GM19328 (cell line): ENCODE results near the gene BACH1.

Experiments used
- ATAC-seq: cut with Tn5 transposase; IDR thresholded peaks from one replicate; pipeline ENCODE4 v1.9.1; 2021; ENCODE audit warnings: mild to moderate bottlenecking, moderate library complexity; ENCODE audit not compliant: unreplicated experiment

Gene BACH1

DNA sequence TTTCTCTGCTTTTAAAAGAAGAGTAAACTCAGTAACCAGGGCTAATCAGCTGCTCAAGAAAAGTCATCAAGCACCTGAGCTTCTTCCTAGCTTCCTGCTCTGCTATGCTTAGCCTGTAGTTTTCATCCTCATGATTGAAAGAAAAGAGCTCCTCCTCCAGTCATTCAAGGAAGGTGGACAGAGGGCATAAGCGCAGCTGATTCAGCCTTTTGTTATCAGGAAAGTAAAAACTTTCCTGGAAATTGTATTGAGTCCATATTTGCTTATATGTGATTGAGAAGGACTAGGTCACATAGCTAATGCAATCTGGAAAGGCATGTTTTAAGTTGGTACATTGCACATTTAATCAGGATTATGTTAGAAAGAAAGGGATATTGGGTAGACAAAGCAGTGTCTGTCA lies 8.5 kb upstream of the BACH1 start:
- ATAC-seq: no peak

DNA sequence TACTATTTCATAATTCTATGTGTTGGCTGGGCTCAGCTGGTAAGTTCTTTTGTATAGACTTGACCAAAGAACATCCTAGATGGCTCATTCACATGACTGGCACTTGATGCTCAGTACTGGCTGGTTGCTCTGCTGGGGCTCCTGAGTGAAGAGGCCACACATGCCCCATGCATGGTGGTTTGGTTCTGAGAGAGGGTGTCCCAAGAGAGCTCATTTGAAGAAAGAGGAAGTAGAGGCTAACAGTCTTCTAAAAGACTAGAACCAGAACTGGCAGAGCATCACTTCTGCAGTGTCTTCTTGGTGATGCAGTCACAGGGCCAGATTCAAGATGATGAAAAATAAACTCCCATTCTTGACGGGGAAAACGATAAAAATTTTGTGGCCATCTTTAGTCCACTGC lies 5.2 kb upstream of the BACH1 start:
- peak; percentile 87 for ATAC-seq

DNA sequence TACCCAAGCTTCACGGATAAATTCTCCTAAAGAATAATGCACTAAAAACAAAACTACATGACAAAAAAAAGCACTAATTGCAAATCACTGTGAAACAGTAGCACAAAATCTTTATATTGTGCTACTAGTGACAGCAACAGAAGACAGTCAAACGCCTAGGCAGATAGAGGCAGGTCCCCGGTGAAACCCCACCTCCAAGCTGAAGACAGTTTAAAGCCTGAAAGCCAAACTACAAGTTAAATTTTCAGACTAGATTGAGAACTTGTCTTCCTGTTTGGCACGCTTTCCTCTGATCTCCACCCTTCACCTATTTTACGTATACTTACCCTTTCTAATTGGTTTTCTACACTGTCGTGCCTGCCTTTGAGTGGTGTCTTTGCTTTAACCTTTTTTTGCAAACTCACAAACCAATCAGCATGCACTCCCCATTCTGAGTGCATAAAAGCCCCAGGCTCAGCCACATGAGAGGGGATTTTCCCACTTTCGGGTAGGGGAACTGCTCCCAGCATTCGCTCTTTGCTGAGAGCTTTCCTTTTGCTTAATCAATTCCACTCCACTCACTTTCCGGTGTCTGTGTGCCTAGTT lies 3.6 kb upstream of the BACH1 start:
- no peak for ATAC-seq

DNA sequence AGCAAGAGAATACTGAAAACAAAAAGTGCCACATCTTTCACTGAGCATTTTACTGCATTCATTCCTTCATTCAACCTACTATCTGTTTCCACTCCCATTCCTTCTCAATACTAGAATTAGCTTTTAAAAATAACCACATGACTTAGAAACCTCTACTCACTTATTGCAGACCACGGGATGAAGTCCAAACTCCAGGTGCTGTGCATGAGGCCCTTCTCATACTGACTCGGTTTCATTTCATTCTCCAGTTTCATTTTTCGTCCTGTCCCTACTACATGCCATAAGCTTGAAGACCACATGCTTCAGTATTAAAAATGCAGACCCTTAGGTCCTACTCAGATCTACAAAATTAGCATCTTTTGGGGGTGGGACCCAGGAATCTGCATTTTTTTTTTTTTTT lies 2.3 kb upstream of the BACH1 start:
- ATAC-seq: no peak

DNA sequence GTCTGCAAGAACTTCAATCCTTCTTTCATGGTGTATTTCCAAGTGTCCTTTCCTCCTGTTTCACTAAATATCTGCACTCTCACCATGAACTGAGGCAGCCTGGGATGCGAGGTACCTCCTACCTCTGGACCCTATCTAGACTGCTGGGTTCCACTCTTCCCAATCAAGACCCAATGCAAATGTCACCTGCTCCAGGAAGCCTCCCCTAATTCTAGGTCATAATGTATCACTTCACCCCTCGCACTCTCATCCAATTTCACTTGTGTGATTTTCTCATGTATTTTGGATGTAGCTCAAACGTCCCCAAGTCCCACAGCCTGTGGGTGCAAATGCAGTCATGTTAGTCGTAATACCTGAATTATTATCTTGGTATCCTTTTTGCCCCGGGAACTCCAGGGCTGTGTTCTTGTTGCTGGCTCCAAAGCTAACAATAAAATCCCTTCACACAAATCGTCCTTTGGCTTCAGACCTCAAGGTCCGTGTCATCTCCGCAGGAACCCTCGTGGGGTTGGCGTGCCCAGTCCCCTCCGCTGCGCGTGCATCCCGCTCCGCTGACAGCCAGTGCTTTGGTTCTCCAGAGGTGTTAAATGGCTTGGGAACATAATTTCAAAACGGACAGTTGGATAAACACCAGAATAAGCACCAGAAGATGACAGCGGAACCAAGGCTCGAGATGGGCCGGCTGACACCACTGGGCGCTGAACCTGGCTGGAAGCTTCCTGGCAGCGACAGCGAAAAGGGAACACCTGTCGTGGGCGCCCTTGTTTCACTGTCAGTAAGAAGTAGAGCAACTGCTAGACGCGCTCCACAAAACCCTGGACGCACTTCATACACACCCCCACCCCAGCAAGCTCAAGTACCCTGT lies 1.0 kb upstream of the BACH1 start:
- no peak for ATAC-seq

DNA sequence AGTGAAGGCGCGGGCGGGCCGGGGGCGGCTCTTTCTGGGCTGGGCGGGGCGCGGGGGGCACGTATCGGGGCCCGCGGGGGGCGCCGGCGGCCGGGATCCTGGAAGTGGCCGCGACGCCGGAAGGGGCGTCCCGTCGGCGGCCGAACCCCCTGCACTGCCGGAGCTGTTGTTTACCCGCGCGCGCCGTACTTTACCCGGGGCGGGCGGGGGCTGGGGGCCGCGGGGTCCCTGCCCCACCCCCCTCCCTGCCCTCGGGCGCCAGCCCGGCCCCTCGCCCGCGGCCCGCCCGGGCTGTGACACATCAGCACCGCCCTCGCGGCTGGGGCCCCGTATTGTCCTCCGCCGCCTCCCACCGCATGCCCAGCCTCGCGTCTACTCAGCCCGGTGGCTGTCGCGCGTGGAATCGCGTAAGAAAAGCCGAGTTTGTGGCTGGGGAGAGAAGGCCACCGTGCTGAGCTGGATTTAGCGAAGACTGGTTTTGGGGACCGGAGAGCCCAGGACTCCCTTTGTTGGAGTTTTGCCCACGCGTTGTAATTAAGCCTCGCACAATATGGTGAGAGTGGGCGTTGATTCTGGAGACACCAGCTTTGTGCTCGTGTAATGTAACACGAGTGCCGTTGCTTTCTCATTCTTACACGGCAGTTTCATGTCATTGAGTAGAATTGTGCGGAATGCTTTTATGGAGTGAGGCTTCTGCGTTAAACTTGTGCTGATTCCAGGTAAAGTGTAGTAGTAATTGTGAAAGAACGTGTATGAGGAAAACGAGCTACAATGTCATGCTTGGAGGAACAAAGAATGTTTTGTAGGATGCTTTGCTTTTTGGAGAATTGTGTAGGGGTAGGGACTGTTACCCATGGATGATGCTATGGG lies 559 bp downstream of the BACH1 start:
- ATAC-seq: peak; percentile 24

DNA sequence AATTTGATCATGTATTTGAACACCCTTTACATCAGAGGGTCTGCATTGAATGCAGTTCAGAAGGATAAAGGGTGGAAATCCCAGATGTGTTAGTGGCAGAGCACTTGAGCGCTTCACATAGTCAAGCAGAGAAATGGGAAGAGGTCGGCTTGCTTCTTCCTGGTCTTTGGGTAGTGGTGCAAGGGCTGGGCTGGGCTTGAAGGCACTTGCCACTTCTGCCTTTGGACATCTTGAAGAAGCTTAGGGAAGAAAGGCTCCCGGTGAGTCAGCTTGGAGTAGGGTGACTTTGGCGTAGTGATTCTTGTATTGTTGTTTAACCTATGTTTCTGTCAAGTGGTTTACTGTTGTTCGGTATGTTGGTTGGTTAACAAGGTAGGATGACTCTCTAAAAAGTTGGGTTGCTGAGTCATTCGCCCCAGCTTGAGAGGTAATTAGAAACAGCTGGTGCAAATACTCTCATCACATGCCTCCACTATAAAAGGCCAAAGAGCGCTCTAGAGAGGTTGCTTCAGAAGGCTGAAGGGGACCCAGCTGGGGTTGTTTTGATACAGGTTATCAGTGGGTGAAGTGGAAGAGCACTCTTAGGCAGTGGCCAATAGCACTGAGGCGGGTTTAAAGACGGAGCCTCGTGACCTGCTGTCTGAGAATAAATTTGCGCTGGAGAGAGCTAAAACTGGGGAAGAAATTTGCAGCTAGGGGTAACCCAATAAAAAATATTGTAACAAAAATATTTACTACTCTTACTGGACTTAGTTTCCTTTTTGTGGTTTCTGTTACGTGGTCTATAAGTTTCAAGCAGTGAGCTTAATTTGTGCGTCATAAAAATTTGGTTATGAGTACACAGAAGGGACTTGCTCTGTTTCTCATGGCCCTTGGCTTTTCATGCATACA lies 1.4 kb downstream of the BACH1 start:
- ATAC-seq: peak; percentile 53

DNA sequence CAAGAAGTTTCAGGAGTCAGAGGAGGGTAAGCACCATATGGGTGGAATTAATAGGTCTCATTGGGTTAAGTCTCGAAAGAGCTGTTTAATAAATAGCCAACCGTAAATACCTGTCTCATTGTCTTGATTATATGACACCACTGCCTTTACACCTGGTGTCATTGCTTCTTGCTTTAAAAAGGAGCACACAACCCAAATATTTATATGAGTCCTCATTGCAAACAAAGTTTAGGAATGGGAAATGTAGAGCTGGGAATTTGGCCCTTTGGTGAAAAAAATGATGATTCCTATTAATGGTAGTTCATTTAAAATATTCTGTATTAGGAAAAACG lies 2.1 kb downstream of the BACH1 start:
- no peak for ATAC-seq

DNA sequence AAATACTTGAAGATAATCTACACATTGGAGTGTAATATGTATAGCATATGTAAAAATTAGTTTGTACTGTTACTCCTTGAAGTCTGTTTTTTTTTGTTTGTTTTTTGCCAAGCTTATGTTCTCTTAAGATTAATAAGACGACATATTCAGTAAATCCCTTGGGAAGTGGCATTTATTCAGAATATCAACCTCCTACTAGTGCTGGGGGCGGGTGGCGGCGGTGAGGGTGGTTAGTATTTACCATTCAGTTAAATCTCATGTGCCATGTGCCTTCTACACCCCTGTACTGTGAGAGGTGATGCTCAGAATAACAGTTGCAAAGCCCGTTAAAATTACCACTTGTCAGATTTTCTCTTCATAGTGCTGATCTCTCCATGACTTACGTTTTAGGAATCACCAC lies 3.0 kb downstream of the BACH1 start:
- no peak for ATAC-seq

DNA sequence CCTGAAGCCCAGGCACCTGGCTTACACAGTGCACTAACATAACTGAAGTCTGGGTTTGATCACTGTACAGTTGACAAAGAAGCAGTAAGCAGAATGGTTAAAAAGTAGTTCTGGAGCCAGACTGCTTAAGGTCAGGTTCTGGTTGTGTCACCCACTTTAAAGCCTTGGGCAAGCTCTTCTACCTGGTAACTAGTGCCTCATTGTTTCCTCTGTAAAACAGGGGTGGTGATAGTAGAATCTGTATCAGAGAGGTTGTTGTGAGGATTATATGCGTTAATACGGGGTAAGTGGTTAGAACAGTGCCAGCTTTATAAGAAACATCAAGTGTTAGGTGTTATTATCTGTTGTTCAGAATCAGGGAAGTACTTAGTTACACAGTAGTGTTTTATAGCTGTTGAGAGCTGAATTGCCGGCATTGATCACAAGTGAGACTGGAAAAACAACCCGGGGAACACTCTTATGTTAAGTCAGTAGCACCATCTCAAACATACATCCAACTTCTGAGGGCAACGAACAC lies 3.7 kb downstream of the BACH1 start:
- ATAC-seq: no peak

DNA sequence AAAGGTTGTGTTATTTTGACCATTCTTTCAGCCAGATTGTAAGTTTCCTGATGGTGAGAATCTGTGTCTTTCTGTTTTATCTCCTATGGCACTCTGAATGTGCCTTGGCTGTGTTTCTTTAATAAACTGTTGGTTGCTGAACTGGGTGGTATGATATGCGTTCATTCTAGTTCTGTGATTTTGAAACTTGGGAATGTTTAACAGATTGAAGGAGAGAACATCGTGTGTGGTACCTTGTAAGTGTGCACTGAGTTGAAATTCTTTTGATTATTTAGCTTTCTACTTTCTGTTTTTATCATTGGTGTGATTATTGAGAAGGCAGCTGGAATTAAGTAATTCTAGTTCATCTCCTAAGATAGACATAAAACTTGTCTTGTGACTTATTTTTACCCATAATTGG lies 4.6 kb downstream of the BACH1 start:
- ATAC-seq: no peak

DNA sequence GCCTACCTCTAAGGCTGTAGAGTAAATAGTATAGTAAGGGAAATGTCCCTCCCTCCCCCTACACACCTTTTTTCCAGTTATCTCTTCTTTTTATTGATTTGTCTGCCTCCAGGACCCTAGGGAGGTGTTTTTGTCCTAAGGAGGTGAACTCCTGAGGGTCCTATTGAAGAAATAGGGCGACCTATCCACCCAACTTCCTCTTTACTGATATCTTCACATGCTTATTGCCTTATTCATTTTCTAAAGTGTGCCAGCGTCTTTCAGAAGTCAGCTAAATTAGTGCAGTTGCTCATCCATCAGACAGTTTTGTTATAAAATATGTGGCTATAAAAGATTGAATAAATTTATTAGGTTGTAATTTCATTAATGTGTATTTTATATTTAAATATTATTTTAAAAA lies 5.9 kb downstream of the BACH1 start:
- ATAC-seq: no peak

DNA sequence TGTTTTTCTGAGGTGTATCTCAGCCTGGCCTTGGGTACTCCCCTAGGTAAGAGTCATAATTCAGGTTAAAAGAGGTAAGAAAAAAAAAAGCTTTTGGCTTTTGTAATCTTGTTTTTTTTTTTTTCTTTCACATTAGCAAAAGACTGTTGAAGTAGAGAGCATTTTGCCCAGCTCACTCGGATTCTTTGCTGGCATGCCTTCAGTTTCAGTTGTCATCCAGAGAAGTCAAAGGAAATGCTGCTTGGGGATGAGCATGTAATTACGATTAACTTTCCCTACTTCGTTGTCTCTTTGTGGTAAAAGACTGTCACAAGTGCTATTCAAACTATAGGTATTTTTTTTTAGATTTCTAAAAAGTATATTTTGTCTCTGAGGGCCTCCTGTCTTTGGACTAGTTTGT lies 6.3 kb downstream of the BACH1 start:
- no peak for ATAC-seq

DNA sequence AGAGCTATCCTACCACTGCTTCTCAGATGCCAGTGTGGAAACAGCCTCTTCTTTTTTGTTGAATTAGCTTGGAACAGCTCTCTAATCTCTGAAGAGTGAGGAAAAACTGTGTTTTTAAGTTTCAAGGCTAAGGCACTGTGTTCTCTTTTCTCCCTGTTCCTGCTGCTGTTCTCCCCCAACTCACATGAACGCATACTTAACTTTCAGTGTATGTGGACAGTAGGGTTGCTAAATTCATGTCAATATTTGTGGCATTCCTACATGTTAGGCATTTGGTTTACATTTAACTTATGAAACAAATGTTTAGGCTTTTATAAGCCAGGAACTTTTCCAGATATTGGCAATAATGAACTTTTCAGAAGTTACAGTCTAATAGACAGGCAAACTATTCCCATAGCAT lies 6.8 kb downstream of the BACH1 start:
- no peak for ATAC-seq

DNA sequence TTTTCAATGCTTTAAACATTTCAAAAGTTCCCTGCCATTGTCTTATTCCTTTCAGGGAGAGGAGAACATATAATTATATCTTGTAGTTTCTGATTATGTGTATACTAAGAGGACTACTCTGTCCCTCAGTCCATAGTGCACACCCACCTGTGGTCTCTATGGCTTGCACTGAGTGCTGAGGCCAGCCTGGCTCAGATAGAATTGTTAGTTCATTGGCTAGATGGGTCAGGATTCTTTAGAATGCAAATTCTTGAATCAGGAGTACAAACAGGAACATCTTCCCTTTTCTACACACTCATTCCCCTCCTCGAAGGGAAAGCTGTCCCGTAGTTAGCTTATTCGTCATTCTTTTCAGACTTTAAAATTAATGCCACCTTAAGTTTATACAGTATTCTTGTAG lies 8.2 kb downstream of the BACH1 start:
- no peak for ATAC-seq

DNA sequence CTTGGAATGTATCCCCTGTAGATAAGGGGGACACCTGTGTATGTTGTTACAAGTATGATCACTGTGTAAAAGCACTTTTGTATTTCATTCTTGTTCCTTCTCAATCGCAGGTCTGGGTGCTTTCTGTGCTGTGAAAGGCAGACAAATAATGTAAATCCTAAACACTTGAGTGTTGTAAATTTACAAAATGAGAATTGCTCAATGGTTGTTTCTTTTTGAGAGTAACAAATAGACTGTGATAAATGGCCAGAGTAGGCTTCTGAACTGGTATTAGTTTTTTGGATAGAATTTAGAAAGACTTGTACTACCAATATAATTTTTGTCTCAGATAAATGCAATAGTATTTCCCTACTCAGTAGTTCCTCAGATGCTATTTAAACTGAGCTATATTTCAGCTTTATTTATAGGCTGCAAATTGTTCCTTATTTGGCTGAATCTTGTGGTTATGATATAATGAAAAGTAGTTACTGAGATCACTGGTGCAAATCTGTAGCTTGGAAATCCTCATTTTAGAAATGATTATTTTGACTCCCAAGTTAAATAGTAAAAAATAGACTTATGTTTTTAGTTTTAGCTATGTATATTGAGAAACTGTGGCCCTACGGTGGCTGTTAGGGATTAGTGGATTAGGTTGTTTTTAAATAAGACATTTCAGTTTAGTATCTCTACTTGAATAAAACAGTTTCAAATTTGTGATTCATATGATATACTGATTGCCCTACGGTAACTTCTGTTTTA lies 9.2 kb downstream of the BACH1 start:
- no peak for ATAC-seq

DNA sequence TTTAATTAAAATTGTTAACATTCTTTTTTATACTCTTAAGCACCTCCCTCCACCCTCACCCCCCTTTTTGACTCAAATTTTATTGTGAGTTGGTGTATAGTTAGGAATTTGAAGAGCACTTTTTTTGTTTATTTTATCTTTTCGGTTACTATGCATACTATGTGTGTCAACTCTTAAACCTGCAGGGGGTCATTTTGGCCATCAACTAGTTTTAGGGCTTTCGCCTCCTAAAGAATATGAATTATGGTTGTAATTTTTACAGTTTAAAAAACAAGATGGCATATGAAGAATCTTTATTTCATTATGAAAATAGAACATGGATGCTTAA lies 9.7 kb downstream of the BACH1 start:
- ATAC-seq: no peak

DNA sequence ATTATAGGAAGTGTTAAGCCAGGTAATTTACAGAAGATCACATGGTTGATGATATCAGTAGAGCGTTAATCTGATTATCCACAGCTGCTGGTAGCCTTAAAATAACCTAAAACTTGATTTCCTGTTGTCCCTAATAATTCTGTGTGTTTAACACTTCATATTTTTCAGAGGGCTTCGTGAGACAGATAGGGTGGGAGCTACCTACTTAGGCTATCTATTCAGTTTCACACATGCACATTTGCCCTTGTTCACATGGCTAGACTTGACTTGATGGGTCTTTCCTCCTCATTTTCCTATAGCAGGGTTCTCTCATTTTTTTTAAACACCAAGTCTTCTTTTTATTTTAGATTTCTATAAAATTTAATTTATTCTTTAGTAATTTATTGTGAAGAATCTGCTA lies 11.0 kb downstream of the BACH1 start:
- ATAC-seq: no peak

DNA sequence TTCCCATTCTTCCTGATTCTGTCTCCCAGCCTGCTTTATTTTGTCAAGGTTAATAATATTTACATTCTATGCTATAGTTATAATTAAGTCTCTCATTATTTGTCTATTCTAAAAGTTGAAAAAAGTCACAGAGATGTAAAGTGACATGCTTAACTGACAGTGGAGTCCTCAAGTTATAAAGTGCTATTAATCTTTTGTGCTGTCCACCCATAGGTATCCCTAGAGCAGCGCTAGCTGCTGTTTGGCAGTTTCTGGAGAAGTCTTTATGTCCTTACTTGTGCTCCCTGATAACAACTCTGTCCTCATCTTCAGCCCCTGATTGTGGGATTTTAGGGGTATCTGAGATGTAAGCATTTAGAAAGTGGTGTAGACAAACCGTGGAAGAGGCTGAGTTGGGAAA lies 13.1 kb downstream of the BACH1 start:
- ATAC-seq: no peak

DNA sequence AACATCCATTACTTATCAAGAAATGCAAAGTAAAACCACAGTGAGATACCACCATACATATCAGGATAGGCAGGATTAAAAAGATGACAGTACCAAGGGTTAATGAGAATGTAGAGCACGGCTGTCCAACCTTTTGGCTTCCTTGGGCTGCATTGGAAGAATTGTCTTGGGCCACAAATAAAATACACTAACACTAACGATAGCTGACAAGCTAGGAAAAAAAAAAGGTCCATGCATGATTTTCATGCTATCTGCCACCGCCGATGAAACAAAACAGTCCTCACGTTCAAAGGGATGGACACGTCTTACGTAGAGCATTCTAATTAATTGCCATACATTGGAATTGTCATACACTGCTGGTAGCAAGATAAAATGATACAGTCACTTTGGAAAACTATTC lies 14.3 kb downstream of the BACH1 start:
- no peak for ATAC-seq
